HepG2 (cell line): ENCODE results near the gene GNG2. TPM values are rescaled to one million over a fixed set of nuclear protein-coding genes. Genes with fewer than 3 reads are reported as not detected.

Experiments
- ATF7-NPFF ChIP-seq: sonication (generic); formaldehyde crosslinking; IDR thresholded peaks from 2 replicates; pipeline ENCODE4 v1.8.1; 2023; ENCODE audit warnings: mild to moderate bottlenecking, low read depth, missing genetic modification reagents, moderate library complexity
- BCL6 ChIP-seq: IDR thresholded peaks from 2 replicates; pipeline ENCODE4 v1.6.1; 2016; ENCODE audit warnings: missing genetic modification reagents, missing compliant biosample characterization
- DRAP1 ChIP-seq: IDR thresholded peaks from 2 replicates; pipeline ENCODE4 v1.6.1; 2016; ENCODE audit warnings: missing genetic modification reagents, missing compliant biosample characterization
- EP300 ChIP-seq, 3 experiments: sonication (generic) in 1 of 3; formaldehyde crosslinking in 1 of 3; IDR thresholded peaks; 2 replicates each; pipeline versions ENCODE4 v1.5.1 to v1.6.1; 2011 to 2020; ENCODE audit warnings: low read depth in 2 of 3, low read length in 2 of 3, borderline replicate concordance in 1 of 3, improper control_type of control experiment in 1 of 3, mild to moderate bottlenecking in 1 of 3, missing genetic modification reagents in 1 of 3, moderate library complexity in 1 of 3
- GLI4 ChIP-seq: sonication (generic); formaldehyde crosslinking; IDR thresholded peaks from 2 replicates; pipeline ENCODE4 v1.5.1; 2020; ENCODE audit warnings: missing genetic modification reagents, mild to moderate bottlenecking, moderate library complexity, borderline replicate concordance
- KMT2B ChIP-seq: IDR thresholded peaks from 2 replicates; pipeline ENCODE4 v1.6.1; 2016; ENCODE audit warnings: missing genetic modification reagents, missing compliant biosample characterization
- MXI1 ChIP-seq: IDR thresholded peaks from 3 replicates; pipeline ENCODE4 v1.6.1; 2012; ENCODE audit warnings: low read depth, low read length, inconsistent platforms, borderline replicate concordance
- NFIB ChIP-seq: sonication (generic); formaldehyde crosslinking; IDR thresholded peaks from 2 replicates; pipeline ENCODE4 v1.9.0; 2021; ENCODE audit warnings: missing genetic modification reagents, mild to moderate bottlenecking, borderline replicate concordance
- NR2C2 ChIP-seq: sonication (generic); formaldehyde crosslinking; IDR thresholded peaks from 2 replicates; pipeline ENCODE4 v1.4.0; 2020; ENCODE audit warnings: missing genetic modification reagents, mild to moderate bottlenecking, moderate library complexity, borderline replicate concordance
- NRL ChIP-seq: sonication (generic); formaldehyde crosslinking; IDR thresholded peaks from 2 replicates; pipeline ENCODE4 v1.5.0; 2020; ENCODE audit warnings: missing genetic modification reagents, mild to moderate bottlenecking, moderate library complexity, borderline replicate concordance
- PLRG1 ChIP-seq: fragments of 450-650 bp; conservative IDR thresholded peaks from 2 replicates; pipeline ENCODE4 v1.6.1; 2016
- RXRB ChIP-seq: IDR thresholded peaks from 2 replicates; pipeline ENCODE4 v1.6.1; 2016; ENCODE audit warnings: borderline replicate concordance, missing genetic modification reagents, missing compliant biosample characterization
- SALL1 ChIP-seq: sonication (generic); formaldehyde crosslinking; IDR thresholded peaks from 2 replicates; pipeline ENCODE4 v1.8.0; 2022; ENCODE audit warnings: mild to moderate bottlenecking, missing genetic modification reagents
- SOX6 ChIP-seq, 2 experiments: fragments of 450-650 bp in 1 of 2; sonication (generic) in 1 of 2; formaldehyde crosslinking in 1 of 2; IDR thresholded peaks; 2 replicates each; pipeline versions ENCODE4 v1.4.0 to v1.6.1; 2017 to 2020; ENCODE audit warnings: antibody characterized with exemption in 1 of 2, mild to moderate bottlenecking in 1 of 2, missing genetic modification reagents in 1 of 2
- SRSF4 ChIP-seq: fragments of 200-400 bp; formaldehyde crosslinking; IDR thresholded peaks from one replicate; pipeline ENCODE4 v1.6.1; 2018; ENCODE audit warnings: mild to moderate bottlenecking, low read depth, low read length, moderate library complexity; ENCODE audit not compliant: poor library complexity, severe bottlenecking
- THYN1 ChIP-seq: sonication (generic); formaldehyde crosslinking; IDR thresholded peaks from 2 replicates; pipeline ENCODE4 v1.8.1; 2023; ENCODE audit warnings: low read depth, mild to moderate bottlenecking, moderate library complexity, missing genetic modification reagents, borderline replicate concordance
- ZBTB34 ChIP-seq: sonication (generic); formaldehyde crosslinking; IDR thresholded peaks from 2 replicates; pipeline ENCODE4 v1.8.0; 2022; ENCODE audit warnings: mild to moderate bottlenecking, missing genetic modification reagents
- ZFY ChIP-seq: sonication (generic); formaldehyde crosslinking; IDR thresholded peaks from 2 replicates; pipeline ENCODE4 v1.4.0; 2020; ENCODE audit warnings: missing genetic modification reagents
- ZKSCAN8 ChIP-seq: IDR thresholded peaks from 2 replicates; pipeline ENCODE4 v1.6.1; 2016; ENCODE audit warnings: borderline replicate concordance, missing genetic modification reagents, missing compliant biosample characterization
- ZNF670 ChIP-seq: sonication (generic); formaldehyde crosslinking; IDR thresholded peaks from 2 replicates; pipeline ENCODE4 v1.8.0; 2022; ENCODE audit warnings: mild to moderate bottlenecking, missing genetic modification reagents, borderline replicate concordance
- ZNF781 ChIP-seq: sonication (generic); formaldehyde crosslinking; IDR thresholded peaks from 2 replicates; pipeline ENCODE4 v1.5.1; 2020; ENCODE audit warnings: borderline replicate concordance, mild to moderate bottlenecking, missing genetic modification reagents; ENCODE audit errors: not compliant biosample characterization
- polyA plus RNA-seq, 8 experiments: library from polyadenylated mRNA; depleted of rRNA in 3 of 8; stranded (reverse) in 7 of 8; unstranded in 1 of 8; fragments of >200 nt; fragmentation: Illumina TruSeq in 4 of 8; extraction: Trizol in 4 of 8; gene quantifications; 2 replicates each; pipeline versions ENCODE4 v1.2.1 to v1.2.3, GENCODE V29; 2011 to 2016; ENCODE audit warnings: low read depth in 4 of 8, missing spikeins in 1 of 8, mixed read lengths in 1 of 8; ENCODE audit not compliant: insufficient read depth in 1 of 8
- total RNA-seq, 5 experiments: library from RNA; depleted of rRNA; stranded (reverse); fragments of >200 nt; fragmentation: Illumina TruSeq; extraction: Trizol; gene quantifications; 2 replicates each; pipeline ENCODE4 v1.2.3, GENCODE V29; 2016; ENCODE audit warnings: low read depth in 1 of 5
- TF ChIP-seq, protein P1 (sequence below): sonication (generic); formaldehyde crosslinking; IDR thresholded peaks from 2 replicates; pipeline ENCODE4 v1.8.0; 2022; ENCODE audit warnings: mild to moderate bottlenecking, missing genetic modification reagents, borderline replicate concordance
- TF ChIP-seq, protein P2 (sequence below): sonication (generic); formaldehyde crosslinking; IDR thresholded peaks from 2 replicates; pipeline ENCODE4 v1.5.0; 2020; ENCODE audit warnings: missing genetic modification reagents

GNG2 gene
- total and polyA plus RNA-seq, 2 of the 13 experiments (the other 11 are each of a cell fraction or from before 2014, with no cell fraction given), result not detected

DNA sequence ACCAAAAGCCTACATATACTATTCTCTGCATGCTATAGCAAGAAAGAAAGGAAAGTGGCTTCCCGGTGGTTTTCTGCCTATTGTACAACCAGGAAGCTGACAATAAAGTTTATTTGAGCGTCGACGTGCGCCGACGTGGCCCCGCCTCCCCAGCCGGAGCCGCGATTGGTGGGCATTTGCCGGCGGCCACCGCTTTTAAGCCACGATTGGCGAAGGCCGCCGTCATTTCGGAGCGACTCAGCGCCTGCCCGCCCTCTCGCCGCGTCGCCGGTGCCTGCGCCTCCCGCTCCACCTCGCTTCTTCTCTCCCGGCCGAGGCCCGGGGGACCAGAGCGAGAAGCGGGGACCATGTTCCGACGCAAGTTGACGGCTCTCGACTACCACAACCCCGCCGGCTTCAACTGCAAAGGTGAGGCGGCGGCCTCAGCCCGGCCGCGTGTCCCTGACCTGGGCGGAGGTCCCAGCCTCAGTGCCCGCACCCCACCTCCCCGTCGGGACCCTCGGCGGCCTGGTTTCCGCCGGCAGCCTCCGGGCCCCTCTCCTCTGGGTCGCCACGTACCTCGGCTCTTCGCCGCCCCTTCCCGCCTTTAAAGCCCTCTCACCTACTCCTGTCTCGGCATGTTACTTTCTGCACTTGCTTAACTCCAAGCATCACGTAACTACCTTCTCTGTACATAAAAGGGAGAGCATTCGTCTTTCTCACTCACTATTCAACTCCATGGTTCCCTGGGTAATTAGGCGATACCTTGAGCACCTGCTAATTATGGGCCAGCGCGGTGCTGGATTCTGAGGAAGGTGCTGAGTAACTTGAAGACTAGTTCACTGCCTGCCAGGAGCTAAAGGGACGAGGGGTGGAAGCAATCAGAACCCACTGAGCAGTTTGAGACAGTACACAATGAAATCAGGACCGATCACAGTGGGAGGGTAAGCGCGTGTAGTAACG is 129.2 kb downstream of the GNG2 start, which contains the start of gene RTRAF (continued):
- TF ChIP-seq ZKSCAN8 (CRISPR knock-in tag) (0 out of 2 replicates have a peak, but pooled peaks have one; percentile 41), NR2C2 (no peak), PLRG1 (no peak), MXI1 (peak; percentile 59; the same call in 1 of the 3 replicates), ZBTB34 (CRISPR knock-in tag) (peak; percentile 53), DRAP1 (peak; percentile 63), SOX6 (IDR thresholded peaks at IDR 0.05) (no peak), SOX6 (CRISPR knock-in tag; IDR thresholded peaks at IDR 0.05) (peak; percentile 30), ZNF781 (CRISPR knock-in tag) (peak; percentile 39), SRSF4 (no peak), ZFY (CRISPR knock-in tag) (peak; percentile 96), THYN1 (CRISPR knock-in tag) (peak; percentile 69; the same call in 1 of the 2 replicates), RXRB (peak; percentile 49; the same call in 1 of the 2 replicates), EP300 (IDR thresholded peaks at IDR 0.05; ENCODE audit: low read depth in 2 of 2, low read length in 2 of 2) (no peak), EP300 (CRISPR knock-in tag; IDR thresholded peaks at IDR 0.05; ENCODE audit: borderline replicate concordance) (no peak), KMT2B (peak; percentile 95), ZNF670 (CRISPR knock-in tag) (0 out of 2 replicates have a peak, but pooled peaks have one; percentile 33), NFIB (CRISPR knock-in tag) (no peak), NRL (CRISPR knock-in tag) (peak; percentile 46; the same call in 1 of the 2 replicates), SALL1 (CRISPR knock-in tag) (peak; percentile 51), ATF7-NPFF (CRISPR knock-in tag) (no peak), GLI4 (no peak; the same call in 1 of the 2 replicates), BCL6 (CRISPR knock-in tag) (0 out of 2 replicates have a peak, but pooled peaks have one; percentile 22)
- TF ChIP-seq, protein P1, sequence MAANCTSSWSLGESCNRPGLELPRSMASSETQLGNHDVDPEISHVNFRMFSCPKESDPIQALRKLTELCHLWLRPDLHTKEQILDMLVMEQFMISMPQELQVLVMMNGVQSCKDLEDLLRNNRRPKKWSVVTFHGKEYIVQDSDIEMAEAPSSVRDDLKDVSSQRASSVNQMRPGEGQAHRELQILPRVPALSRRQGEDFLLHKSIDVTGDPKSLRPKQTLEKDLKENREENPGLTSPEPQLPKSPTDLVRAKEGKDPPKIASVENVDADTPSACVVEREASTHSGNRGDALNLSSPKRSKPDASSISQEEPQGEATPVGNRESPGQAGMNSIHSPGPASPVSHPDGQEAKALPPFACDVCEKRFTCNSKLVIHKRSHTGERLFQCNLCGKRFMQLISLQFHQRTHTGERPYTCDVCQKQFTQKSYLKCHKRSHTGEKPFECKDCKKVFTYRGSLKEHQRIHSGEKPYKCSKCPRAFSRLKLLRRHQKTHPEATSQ, result peak; percentile 77; the same call in 1 of the 2 replicates
- TF ChIP-seq, protein P2, sequence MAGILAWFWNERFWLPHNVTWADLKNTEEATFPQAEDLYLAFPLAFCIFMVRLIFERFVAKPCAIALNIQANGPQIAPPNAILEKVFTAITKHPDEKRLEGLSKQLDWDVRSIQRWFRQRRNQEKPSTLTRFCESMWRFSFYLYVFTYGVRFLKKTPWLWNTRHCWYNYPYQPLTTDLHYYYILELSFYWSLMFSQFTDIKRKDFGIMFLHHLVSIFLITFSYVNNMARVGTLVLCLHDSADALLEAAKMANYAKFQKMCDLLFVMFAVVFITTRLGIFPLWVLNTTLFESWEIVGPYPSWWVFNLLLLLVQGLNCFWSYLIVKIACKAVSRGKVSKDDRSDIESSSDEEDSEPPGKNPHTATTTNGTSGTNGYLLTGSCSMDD (CRISPR knock-in tag), result no peak
